ENCODE results near the gene GRIFIN.

DNA sequence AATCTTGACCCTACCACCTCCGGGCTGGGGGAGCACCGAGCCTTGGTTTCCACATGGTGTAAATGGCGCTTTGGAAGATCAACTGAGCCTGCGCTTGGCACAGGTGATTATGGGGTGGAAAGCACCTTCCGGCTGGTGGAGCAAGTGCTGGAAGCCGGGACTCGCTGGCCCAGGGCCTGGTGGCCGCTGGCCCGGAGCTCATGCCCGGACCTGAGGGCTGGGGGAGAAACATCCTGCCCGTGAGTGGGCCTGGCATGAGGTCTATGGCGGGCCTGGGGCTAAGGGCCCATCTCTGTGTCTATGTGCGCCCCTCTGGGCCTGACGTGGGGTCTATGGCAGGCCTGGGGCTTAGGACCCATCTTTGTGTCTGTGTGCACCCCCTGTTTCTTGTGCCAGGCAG lies 29.2 kb upstream of the GRIFIN start:
- TF ChIP-seq, protein P1, sequence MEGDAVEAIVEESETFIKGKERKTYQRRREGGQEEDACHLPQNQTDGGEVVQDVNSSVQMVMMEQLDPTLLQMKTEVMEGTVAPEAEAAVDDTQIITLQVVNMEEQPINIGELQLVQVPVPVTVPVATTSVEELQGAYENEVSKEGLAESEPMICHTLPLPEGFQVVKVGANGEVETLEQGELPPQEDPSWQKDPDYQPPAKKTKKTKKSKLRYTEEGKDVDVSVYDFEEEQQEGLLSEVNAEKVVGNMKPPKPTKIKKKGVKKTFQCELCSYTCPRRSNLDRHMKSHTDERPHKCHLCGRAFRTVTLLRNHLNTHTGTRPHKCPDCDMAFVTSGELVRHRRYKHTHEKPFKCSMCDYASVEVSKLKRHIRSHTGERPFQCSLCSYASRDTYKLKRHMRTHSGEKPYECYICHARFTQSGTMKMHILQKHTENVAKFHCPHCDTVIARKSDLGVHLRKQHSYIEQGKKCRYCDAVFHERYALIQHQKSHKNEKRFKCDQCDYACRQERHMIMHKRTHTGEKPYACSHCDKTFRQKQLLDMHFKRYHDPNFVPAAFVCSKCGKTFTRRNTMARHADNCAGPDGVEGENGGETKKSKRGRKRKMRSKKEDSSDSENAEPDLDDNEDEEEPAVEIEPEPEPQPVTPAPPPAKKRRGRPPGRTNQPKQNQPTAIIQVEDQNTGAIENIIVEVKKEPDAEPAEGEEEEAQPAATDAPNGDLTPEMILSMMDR (conservative IDR thresholded peaks at IDR 0.05; ENCODE audit: low read depth, low read length) = no peak
- TF ChIP-seq EZH2 (IDR thresholded peaks at IDR 0.05; ENCODE audit: low read length, unreplicated experiment) (no peak), EZH2phosphoT487 (IDR thresholded peaks at IDR 0.05; ENCODE audit: borderline replicate concordance, low read length) (no peak)

All from PC-3 (cell line).